ENCODE results near the gene PARP15.

PARP15 gene

GRCh38 chr3:122603056-122603455 lies 25.6 kb downstream of the PARP15 start:
- no peak overlapping the region for H4K91ac ChIP-seq (ENCODE audit: low read depth, low read length)
- no peak overlapping the region for H3K27ac ChIP-seq (ENCODE audit: low read depth, low read length)
- H3K9ac ChIP-seq (ENCODE audit: low read length), result no peak overlapping the region
- no peaks in the 10 kb centered on the region for H3K4me1 ChIP-seq (ENCODE audit: control insufficient read depth in 1 of 2, insufficient read depth in 2 of 2, low read length in 2 of 2)
- H2BK5ac ChIP-seq (ENCODE audit: low read depth, low read length, poor library complexity), result no peak overlapping the region
- H4K12ac ChIP-seq (ENCODE audit: low read depth, low read length), result no peak overlapping the region
- H3K14ac ChIP-seq (ENCODE audit: low read length), result no peak overlapping the region
- DNase-seq, result no peak
- H3K4ac ChIP-seq (ENCODE audit: low read depth, low read length), result no peak overlapping the region
- no peak overlapping the region for H2BK12ac ChIP-seq (ENCODE audit: low read length)
- H3K4me3 ChIP-seq (ENCODE audit: low read depth, low read length), result no peak overlapping the region
- no peaks in the 10 kb centered on the region for H3K79me1 ChIP-seq (ENCODE audit: low read length)
- no peak overlapping the region for H2AK5ac ChIP-seq (ENCODE audit: low read length)
- H3K18ac ChIP-seq (ENCODE audit: low read length), result no peak overlapping the region
- H4K8ac ChIP-seq (ENCODE audit: low read depth, low read length), result no peak overlapping the region
- H3K36me3 ChIP-seq (ENCODE audit: control insufficient read depth in 1 of 2, insufficient read depth in 2 of 2, low read length in 2 of 2), result no peaks in the 10 kb centered on the region
- no peak overlapping the region for H2BK120ac ChIP-seq (ENCODE audit: insufficient read depth, low read length, poor library complexity)
- no peak overlapping the region for H3K23ac ChIP-seq (ENCODE audit: low read length)
- WGBS (ENCODE audit: extremely low coverage, insufficient coverage, insufficient read length), result no CpG with 5 or more reads among the region's 2 CpGs
- H3K9me3 ChIP-seq (ENCODE audit: insufficient read depth, low read depth, low read length), result no peaks in the 10 kb centered on the region
- no peaks in the 10 kb centered on the region for H3K79me2 ChIP-seq (ENCODE audit: control insufficient read depth, insufficient read depth, low read length, poor library complexity)
- H3K27me3 ChIP-seq (ENCODE audit: insufficient read depth, low read length), result no peaks in the 10 kb centered on the region
- no peak overlapping the region for H3K4me2 ChIP-seq (ENCODE audit: low read length)
- H2AFZ ChIP-seq (ENCODE audit: insufficient read depth, low read length, poor library complexity), result no peak overlapping the region

GRCh38 chr3:122606330-122606729 lies 28.9 kb downstream of the PARP15 start:
- H3K14ac ChIP-seq (ENCODE audit: low read length), result no peak overlapping the region

GRCh38 chr3:122608916-122609315 lies 31.5 kb downstream of the PARP15 start:
- H2BK5ac ChIP-seq (ENCODE audit: low read depth, low read length, poor library complexity), result no peak overlapping the region
- H2AK5ac ChIP-seq (ENCODE audit: low read length), result no peak overlapping the region
- no peaks in the 10 kb centered on the region for H3K4me1 ChIP-seq (ENCODE audit: control insufficient read depth in 1 of 2, insufficient read depth in 2 of 2, low read length in 2 of 2)
- H3K36me3 ChIP-seq (ENCODE audit: control insufficient read depth in 1 of 2, insufficient read depth in 2 of 2, low read length in 2 of 2), result no peaks in the 10 kb centered on the region
- H2AFZ ChIP-seq (ENCODE audit: insufficient read depth, low read length, poor library complexity), result no peak overlapping the region
- no peak overlapping the region for H2BK120ac ChIP-seq (ENCODE audit: insufficient read depth, low read length, poor library complexity)
- no peak overlapping the region for H3K4me2 ChIP-seq (ENCODE audit: low read length)
- H3K27ac ChIP-seq (ENCODE audit: low read depth, low read length), result no peak overlapping the region
- no peaks in the 10 kb centered on the region for H3K9me3 ChIP-seq (ENCODE audit: insufficient read depth, low read depth, low read length)
- H3K4me3 ChIP-seq (ENCODE audit: low read depth, low read length), result no peak overlapping the region
- H3K23ac ChIP-seq (ENCODE audit: low read length), result no peak overlapping the region
- H3K79me2 ChIP-seq (ENCODE audit: control insufficient read depth, insufficient read depth, low read length, poor library complexity), result no peaks in the 10 kb centered on the region
- no peak overlapping the region for H3K18ac ChIP-seq (ENCODE audit: low read length)
- no peaks in the 10 kb centered on the region for H3K27me3 ChIP-seq (ENCODE audit: insufficient read depth, low read length)
- DNase-seq, result no peak
- H4K91ac ChIP-seq (ENCODE audit: low read depth, low read length), result no peak overlapping the region
- H2BK12ac ChIP-seq (ENCODE audit: low read length), result no peak overlapping the region
- no CpG with 5 or more reads among the region's 1 CpG for WGBS (ENCODE audit: extremely low coverage, insufficient coverage, insufficient read length)
- H4K8ac ChIP-seq (ENCODE audit: low read depth, low read length), result no peak overlapping the region
- H3K4ac ChIP-seq (ENCODE audit: low read depth, low read length), result no peak overlapping the region
- H3K9ac ChIP-seq (ENCODE audit: low read length), result no peak overlapping the region
- H4K12ac ChIP-seq (ENCODE audit: low read depth, low read length), result no peak overlapping the region
- no peaks in the 10 kb centered on the region for H3K79me1 ChIP-seq (ENCODE audit: low read length)
- no peak overlapping the region for H3K14ac ChIP-seq (ENCODE audit: low read length)

More at GRCh38 chr3:122606330-122606729, 28.9 kb downstream of the PARP15 start:
- Histone ChIP-seq H4K91ac (ENCODE audit: low read depth, low read length) (no peak overlapping the region), H4K8ac (ENCODE audit: low read depth, low read length) (no peak overlapping the region), H3K79me2 (ENCODE audit: control insufficient read depth, insufficient read depth, low read length, poor library complexity) (no peaks in the 10 kb centered on the region), H3K9ac (ENCODE audit: low read length) (no peak overlapping the region), H2BK120ac (ENCODE audit: insufficient read depth, low read length, poor library complexity) (no peak overlapping the region), H3K4me1 (ENCODE audit: control insufficient read depth in 1 of 2, insufficient read depth in 2 of 2, low read length in 2 of 2) (no peaks in the 10 kb centered on the region), H2BK5ac (ENCODE audit: low read depth, low read length, poor library complexity) (no peak overlapping the region), H3K4me2 (ENCODE audit: low read length) (no peak overlapping the region), H2AK5ac (ENCODE audit: low read length) (no peak overlapping the region), H3K23ac (ENCODE audit: low read length) (no peak overlapping the region), H3K36me3 (ENCODE audit: control insufficient read depth in 1 of 2, insufficient read depth in 2 of 2, low read length in 2 of 2) (no peaks in the 10 kb centered on the region), H2BK12ac (ENCODE audit: low read length) (no peak overlapping the region), H2AFZ (ENCODE audit: insufficient read depth, low read length, poor library complexity) (no peak overlapping the region), H3K79me1 (ENCODE audit: low read length) (no peaks in the 10 kb centered on the region), H3K18ac (ENCODE audit: low read length) (no peak overlapping the region), H3K27ac (ENCODE audit: low read depth, low read length) (no peak overlapping the region), H3K27me3 (ENCODE audit: insufficient read depth, low read length) (no peaks in the 10 kb centered on the region), H4K12ac (ENCODE audit: low read depth, low read length) (no peak overlapping the region), H3K4ac (ENCODE audit: low read depth, low read length) (no peak overlapping the region), H3K9me3 (ENCODE audit: insufficient read depth, low read depth, low read length) (no peaks in the 10 kb centered on the region), H3K4me3 (ENCODE audit: low read depth, low read length) (no peak overlapping the region)
- no CpG with 5 or more reads among the region's 4 CpGs for WGBS (ENCODE audit: extremely low coverage, insufficient coverage, insufficient read length)
- no peak for DNase-seq

GRCh38 chr3:122609798-122610559 lies 32.5 kb downstream of the PARP15 start:
- no peak overlapping the region for H2BK120ac ChIP-seq (ENCODE audit: insufficient read depth, low read length, poor library complexity)
- no peaks in the 10 kb centered on the region for H3K36me3 ChIP-seq (ENCODE audit: control insufficient read depth in 1 of 2, insufficient read depth in 2 of 2, low read length in 2 of 2)
- H3K14ac ChIP-seq (ENCODE audit: low read length), result no peak overlapping the region
- H3K9me3 ChIP-seq (ENCODE audit: insufficient read depth, low read depth, low read length), result no peaks in the 10 kb centered on the region
- H3K4ac ChIP-seq (ENCODE audit: low read depth, low read length), result no peak overlapping the region
- no peaks in the 10 kb centered on the region for H3K79me2 ChIP-seq (ENCODE audit: control insufficient read depth, insufficient read depth, low read length, poor library complexity)
- no peak overlapping the region for H3K9ac ChIP-seq (ENCODE audit: low read length)
- H3K23ac ChIP-seq (ENCODE audit: low read length), result no peak overlapping the region
- H2BK12ac ChIP-seq (ENCODE audit: low read length), result no peak overlapping the region
- no peak overlapping the region for H2AK5ac ChIP-seq (ENCODE audit: low read length)
- no peak overlapping the region for H3K4me3 ChIP-seq (ENCODE audit: low read depth, low read length)
- no peak overlapping the region for H3K27ac ChIP-seq (ENCODE audit: low read depth, low read length)
- H4K8ac ChIP-seq (ENCODE audit: low read depth, low read length), result no peak overlapping the region
- no peaks in the 10 kb centered on the region for H3K79me1 ChIP-seq (ENCODE audit: low read length)
- H3K4me2 ChIP-seq (ENCODE audit: low read length), result no peak overlapping the region
- no peak overlapping the region for H4K91ac ChIP-seq (ENCODE audit: low read depth, low read length)
- H2BK5ac ChIP-seq (ENCODE audit: low read depth, low read length, poor library complexity), result no peak overlapping the region
- no peak overlapping the region for H4K12ac ChIP-seq (ENCODE audit: low read depth, low read length)
- no peaks in the 10 kb centered on the region for H3K4me1 ChIP-seq (ENCODE audit: control insufficient read depth in 1 of 2, insufficient read depth in 2 of 2, low read length in 2 of 2)
- no peak overlapping the region for H2AFZ ChIP-seq (ENCODE audit: insufficient read depth, low read length, poor library complexity)
- no CpG with 5 or more reads among the region's 7 CpGs for WGBS (ENCODE audit: extremely low coverage, insufficient coverage, insufficient read length)
- DNase-seq, result peak in 1 of 2 donors; percentile 65
- no peak overlapping the region for H3K18ac ChIP-seq (ENCODE audit: low read length)
- no peaks in the 10 kb centered on the region for H3K27me3 ChIP-seq (ENCODE audit: insufficient read depth, low read length)
